ENCODE results near the gene ZDHHC13. TPM values are rescaled to one million over a fixed set of nuclear protein-coding genes. Genes with fewer than 3 reads are reported as not detected.

Gene ZDHHC13, protein sequence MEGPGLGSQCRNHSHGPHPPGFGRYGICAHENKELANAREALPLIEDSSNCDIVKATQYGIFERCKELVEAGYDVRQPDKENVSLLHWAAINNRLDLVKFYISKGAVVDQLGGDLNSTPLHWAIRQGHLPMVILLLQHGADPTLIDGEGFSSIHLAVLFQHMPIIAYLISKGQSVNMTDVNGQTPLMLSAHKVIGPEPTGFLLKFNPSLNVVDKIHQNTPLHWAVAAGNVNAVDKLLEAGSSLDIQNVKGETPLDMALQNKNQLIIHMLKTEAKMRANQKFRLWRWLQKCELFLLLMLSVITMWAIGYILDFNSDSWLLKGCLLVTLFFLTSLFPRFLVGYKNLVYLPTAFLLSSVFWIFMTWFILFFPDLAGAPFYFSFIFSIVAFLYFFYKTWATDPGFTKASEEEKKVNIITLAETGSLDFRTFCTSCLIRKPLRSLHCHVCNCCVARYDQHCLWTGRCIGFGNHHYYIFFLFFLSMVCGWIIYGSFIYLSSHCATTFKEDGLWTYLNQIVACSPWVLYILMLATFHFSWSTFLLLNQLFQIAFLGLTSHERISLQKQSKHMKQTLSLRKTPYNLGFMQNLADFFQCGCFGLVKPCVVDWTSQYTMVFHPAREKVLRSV
- total RNA-seq (10 to 100 TPM in 3 of 9 donors, 1 to 10 TPM in 6; 6.5 to 30.7 (median 7.7) TPM), polyA plus RNA-seq (10 to 100 TPM in 1 of 3 donors, 1 to 10 TPM in 2; 8.9 to 10.9 (median 9.0) TPM)
- long read RNA-seq, donor 1, partial matches to known transcripts, result 0 of 2 reads
- long read RNA-seq, donor 1, other reads (novel, unspliced or antisense), result 0 of 2 reads
- long read RNA-seq, donor 2, partial matches to known transcripts, result 0 of 4 reads
- long read RNA-seq, donor 2, other reads (novel, unspliced or antisense), result 0 of 4 reads
- long read RNA-seq, donor 3, partial matches to known transcripts, result 0 of 3 reads
- long read RNA-seq, donor 3, other reads (novel, unspliced or antisense), result 0 of 3 reads
- long read RNA-seq, donor 4, partial matches to known transcripts, result 0 of 3 reads
- long read RNA-seq, donor 4, other reads (novel, unspliced or antisense), result 0 of 3 reads
- long read RNA-seq, donor 5, transcript ZDHHC13-202 (17 exons, 2,445 nt), result major isoform, 18 of 22 reads
- long read RNA-seq, donor 5, partial matches to known transcripts, result 0 of 22 reads
- long read RNA-seq, donor 5, other reads (novel, unspliced or antisense), result 2 of 22 reads
- long read RNA-seq, donor 6, partial matches to known transcripts, result 0 of 5 reads
- long read RNA-seq, donor 6, other reads (novel, unspliced or antisense), result 2 of 5 reads
- long read RNA-seq, donor 7, partial matches to known transcripts, result 0 of 1 reads
- long read RNA-seq, donor 7, other reads (novel, unspliced or antisense), result 0 of 1 reads
- long read RNA-seq, donor 8, transcript ZDHHC13-202 (17 exons, 2,445 nt), result major isoform, 7 of 7 reads
- long read RNA-seq, donor 8, partial matches to known transcripts, result 0 of 7 reads
- long read RNA-seq, donor 8, other reads (novel, unspliced or antisense), result 0 of 7 reads
- long read RNA-seq, donor 9, partial matches to known transcripts, result 7 of 9 reads
- long read RNA-seq, donor 9, other reads (novel, unspliced or antisense), result 0 of 9 reads
- long read RNA-seq, donor 10, partial matches to known transcripts, result 0 of 4 reads
- long read RNA-seq, donor 10, other reads (novel, unspliced or antisense), result 0 of 4 reads

DNA sequence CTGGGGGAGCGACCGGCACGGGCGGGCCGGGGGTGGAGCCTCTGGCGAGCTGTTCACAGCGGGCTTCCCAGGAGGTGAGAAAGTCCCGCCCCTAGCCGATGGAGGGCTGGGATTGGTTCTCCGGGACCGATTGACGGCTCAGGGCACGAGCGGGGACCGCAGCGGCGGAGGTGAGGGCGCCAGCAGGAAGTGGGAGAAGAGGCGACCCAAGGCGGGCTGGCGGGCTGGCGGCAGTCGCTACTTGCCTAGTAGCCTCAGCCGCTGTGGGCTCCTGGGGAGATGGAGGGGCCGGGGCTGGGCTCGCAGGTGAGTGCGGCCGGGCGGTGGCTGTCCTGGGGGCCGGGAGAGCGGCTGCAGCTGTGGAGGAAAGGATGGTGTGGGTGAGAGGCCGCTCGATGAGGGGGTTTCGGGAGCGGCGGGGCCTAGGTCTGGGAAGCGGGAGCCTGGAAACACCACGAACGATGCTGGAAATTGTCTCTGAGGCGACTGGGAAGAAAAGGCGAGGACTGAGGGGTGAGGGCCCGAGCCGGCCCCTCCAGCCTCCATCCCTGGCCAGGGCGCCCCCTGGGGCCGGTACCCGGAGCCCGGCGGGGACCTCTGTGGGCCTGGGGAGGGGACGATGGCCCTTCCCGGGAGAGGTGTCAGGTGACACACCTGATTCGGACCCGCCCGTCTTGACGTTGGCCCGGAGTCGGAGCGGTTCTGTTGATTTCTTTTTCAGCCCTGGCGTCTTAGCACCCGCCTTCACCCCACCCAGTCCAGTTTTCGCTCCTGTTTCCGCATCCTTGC, at the start of gene ZDHHC13:
Gene ZDHHC13 (plus strand): TSS at position 198 of the 789 bp plus-strand sequence. CDS start 82 bp downstream, at position 280.
- intact Hi-C loops (cut with DNase I), result no loop called here
- peaks cover 5 to 18% of the 10 kb centered on the region in 2 donors for H3K4me1 ChIP-seq (replicated peaks in 1 of 2)

DNA sequence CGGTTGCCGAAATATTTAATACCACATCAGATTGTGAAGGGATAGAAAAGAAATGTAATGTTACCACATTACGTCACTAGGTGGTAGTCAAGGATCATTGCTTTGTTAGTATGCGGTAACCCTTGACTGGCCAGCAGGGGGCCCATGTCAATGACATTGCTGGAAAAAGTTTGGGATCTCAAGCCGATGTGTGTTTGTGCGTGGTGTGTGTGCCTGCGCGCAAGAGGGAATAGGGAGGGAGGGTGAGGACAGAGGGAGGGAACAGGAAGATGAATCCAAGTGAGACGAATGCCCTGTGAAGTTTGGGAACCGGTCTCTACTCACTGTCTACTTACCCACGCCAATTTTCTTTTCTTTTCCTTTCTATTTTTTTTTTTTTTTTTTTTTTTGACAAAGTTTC, 45.7 kb upstream of the ZDHHC13 start:
- 3 to 5% (median 4%) methylated on average over 11 of the region's 11 CpGs for WGBS, 4 donors
- TF ChIP-seq POLR2A (IDR thresholded peaks at IDR 0.05), result no peak
- TF ChIP-seq, protein P1, sequence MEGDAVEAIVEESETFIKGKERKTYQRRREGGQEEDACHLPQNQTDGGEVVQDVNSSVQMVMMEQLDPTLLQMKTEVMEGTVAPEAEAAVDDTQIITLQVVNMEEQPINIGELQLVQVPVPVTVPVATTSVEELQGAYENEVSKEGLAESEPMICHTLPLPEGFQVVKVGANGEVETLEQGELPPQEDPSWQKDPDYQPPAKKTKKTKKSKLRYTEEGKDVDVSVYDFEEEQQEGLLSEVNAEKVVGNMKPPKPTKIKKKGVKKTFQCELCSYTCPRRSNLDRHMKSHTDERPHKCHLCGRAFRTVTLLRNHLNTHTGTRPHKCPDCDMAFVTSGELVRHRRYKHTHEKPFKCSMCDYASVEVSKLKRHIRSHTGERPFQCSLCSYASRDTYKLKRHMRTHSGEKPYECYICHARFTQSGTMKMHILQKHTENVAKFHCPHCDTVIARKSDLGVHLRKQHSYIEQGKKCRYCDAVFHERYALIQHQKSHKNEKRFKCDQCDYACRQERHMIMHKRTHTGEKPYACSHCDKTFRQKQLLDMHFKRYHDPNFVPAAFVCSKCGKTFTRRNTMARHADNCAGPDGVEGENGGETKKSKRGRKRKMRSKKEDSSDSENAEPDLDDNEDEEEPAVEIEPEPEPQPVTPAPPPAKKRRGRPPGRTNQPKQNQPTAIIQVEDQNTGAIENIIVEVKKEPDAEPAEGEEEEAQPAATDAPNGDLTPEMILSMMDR (IDR thresholded peaks at IDR 0.05), result peak; percentile 70 to 100 (median 94)

More for the DNA sequence above, at the start of gene ZDHHC13:
- Histone ChIP-seq H3K27ac (peak within 1 kb of the TSS in 2 of 5 donors; percentile 51 to 55), H3K27me3 (no peaks in the 10 kb centered on the region), H3K36me3 (replicated peaks in 1 of 2) (no peaks in the 10 kb centered on the region), H3K4me3 (peak within 1 kb of the TSS; percentile 38 to 81 (median 64)), H3K9me3 (replicated peaks in 1 of 3) (no peaks in the 10 kb centered on the region)
- 0 to 3% (median 1%) methylated on average over 32 to 61 of the region's 61 CpGs for WGBS, 4 donors
- DNase-seq, result peak; percentile 89 to 97 (median 92)
- TF ChIP-seq, protein P1 (IDR thresholded peaks at IDR 0.05), result peak in 3 of 6 experiments; percentile 8 to 30 (median 13)
- peak in 1 of 2 donors; percentile 53 for TF ChIP-seq POLR2A (IDR thresholded peaks at IDR 0.05)

DNA sequence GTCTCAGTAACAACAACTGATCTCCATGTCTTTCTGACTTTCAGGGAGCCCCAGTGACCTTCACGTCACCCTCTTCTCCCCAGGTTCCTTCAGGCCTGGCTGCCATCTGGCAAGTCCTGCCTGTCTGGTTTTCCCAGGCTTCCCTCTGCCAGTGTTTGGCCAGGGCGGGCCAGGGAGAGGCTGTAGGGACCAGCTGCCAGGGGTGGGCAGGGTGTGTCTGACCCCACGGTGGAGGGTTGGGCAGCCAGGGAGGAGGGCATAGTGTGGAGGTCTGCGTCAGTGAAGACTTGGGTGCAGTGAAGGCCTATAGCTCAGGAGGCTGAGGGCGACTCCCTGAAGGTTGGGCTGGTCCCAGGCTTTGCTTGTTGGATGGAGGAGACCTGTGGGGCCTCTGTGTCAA, 44.5 kb upstream of the ZDHHC13 start:
- Histone ChIP-seq H3K4me3 (no peak overlapping the region), H3K9me3 (replicated peaks in 1 of 3) (no peaks in the 10 kb centered on the region), H3K27ac (no peak overlapping the region), H3K4me1 (replicated peaks in 1 of 2) (peaks cover 0 to 4% of the 10 kb centered on the region in 2 donors), H3K27me3 (no peaks in the 10 kb centered on the region), H3K36me3 (replicated peaks in 1 of 2) (no peaks in the 10 kb centered on the region)
- 90 to 94% (median 91%) methylated on average over 2 to 5 of the region's 5 CpGs for WGBS, 4 donors
- intact Hi-C loops (cut with DNase I), result loop anchor here (5.0 to 10.0 kb wide), 5 partner anchors 172 to 672 kb away; partner anchors contain the start of gene E2F8 (in 1 of the 2)
- no peak for DNase-seq
- TF ChIP-seq, protein P1 (IDR thresholded peaks at IDR 0.05), result no peak
- TF ChIP-seq POLR2A (IDR thresholded peaks at IDR 0.05), result no peak

More for the DNA sequence above, 45.7 kb upstream of the ZDHHC13 start:
- Histone ChIP-seq H3K36me3 (replicated peaks in 1 of 2) (no peaks in the 10 kb centered on the region), H3K27ac (no peak overlapping the region), H3K4me3 (no peak overlapping the region), H3K9me3 (replicated peaks in 1 of 3) (no peaks in the 10 kb centered on the region), H3K4me1 (replicated peaks in 1 of 2) (no peaks in the 10 kb centered on the region), H3K27me3 (no peaks in the 10 kb centered on the region)
- DNase-seq, result peak; percentile 68 to 89 (median 80)
- intact Hi-C loops (cut with DNase I), result loop anchor here (5.0 to 10.0 kb wide), 5 partner anchors 174 to 674 kb away; partner anchors contain the start of gene E2F8 (in 1 of the 2)

Measured in adrenal gland (tissue), 19 donors.